Lung (tissue), 12 donors: ENCODE results near the gene C1S. TPM values are rescaled to one million over a fixed set of nuclear protein-coding genes. Genes with fewer than 3 reads are reported as not detected.
"Not testable (repeated sequence)": the region's sequence is repeated elsewhere in the genome, so short reads cannot be mapped to it uniquely, and the experiment has no call there.

ENCODE experiments used
- ATAC-seq: fragments of 200-7000 bp; cut with Tn5 transposase; one replicate; pipeline ENCODE4 v1.9.1; 2020; ENCODE audit warnings: moderate number of reproducible peaks; ENCODE audit not compliant: insufficient read depth, low FRiP score
- DNase-seq, 3 donors: peaks; one replicate each; pipeline ENCODE4 v3.0.0-alpha.2; 2013 to 2017
- H3K27ac ChIP-seq, 2 donors: one replicate each; pipeline ENCODE4 v1.5.1; 2013; ENCODE audit warnings: mild to moderate bottlenecking in 2 of 2, moderate library complexity in 2 of 2, control low read depth in 1 of 2, inconsistent platforms in 1 of 2, low read depth in 1 of 2, low read length in 1 of 2
- H3K27me3 ChIP-seq, 3 donors: one replicate each; pipeline ENCODE4 v1.5.1; 2013; ENCODE audit warnings: low read length in 2 of 3; ENCODE audit not compliant: control insufficient read depth in 3 of 3, insufficient read depth in 3 of 3
- H3K36me3 ChIP-seq, 4 donors: one replicate each; pipeline ENCODE4 v1.5.1; 2013; ENCODE audit warnings: low read length in 4 of 4, mild to moderate bottlenecking in 1 of 4, moderate library complexity in 1 of 4; ENCODE audit not compliant: control insufficient read depth in 4 of 4, insufficient read depth in 4 of 4
- H3K4me1 ChIP-seq, 5 donors: one replicate each; pipeline ENCODE4 v1.5.1; 2013; ENCODE audit warnings: low read length in 5 of 5, mild to moderate bottlenecking in 2 of 5, moderate library complexity in 1 of 5; ENCODE audit not compliant: control insufficient read depth in 5 of 5, insufficient read depth in 5 of 5
- H3K4me3 ChIP-seq: one replicate; pipeline ENCODE4 v1.5.1; 2013; ENCODE audit warnings: mild to moderate bottlenecking, control low read depth, moderate library complexity
- H3K9ac ChIP-seq, 2 donors: one replicate each; pipeline ENCODE4 v1.5.1; 2013; ENCODE audit warnings: low read length in 2 of 2, control low read depth in 1 of 2; ENCODE audit not compliant: insufficient read depth in 1 of 2
- H3K9me3 ChIP-seq, 4 donors: one replicate each; pipeline ENCODE4 v1.5.1; 2013; ENCODE audit warnings: low read length in 3 of 4, mild to moderate bottlenecking in 1 of 4, moderate library complexity in 1 of 4; ENCODE audit not compliant: control insufficient read depth in 4 of 4, insufficient read depth in 3 of 4
- WGBS, 2 donors: extraction: QIAGEN DNeasy Blood & Tissue Kit; methylation state at CpG; one replicate each; pipeline ENCODE4 v1.1.7; 2013; 5-methylcytosine and 5-hydroxymethylcytosine counted together
- polyA plus RNA-seq, 2 donors: library from polyadenylated mRNA; stranded (reverse); fragments of 200-250 nt; gene quantifications; one replicate each; pipeline ENCODE4 v1.2.1, GENCODE V29; 2013
- total RNA-seq, 2 donors: library from RNA; depleted of rRNA in 1 of 2; stranded (reverse); fragments of >200 nt in 1 of 2; gene quantifications; one replicate each; pipeline ENCODE4 v1.2.1, GENCODE V29; 2014 to 2021
- TF ChIP-seq, protein P1 (sequence below): IDR thresholded peaks from 2 replicates; pipeline ENCODE4 v1.5.1; 2012; ENCODE audit warnings: mild to moderate bottlenecking; ENCODE audit errors: control extremely low read depth, extremely low read depth
- donor health status: control.
- donor health status: control.
- donor health status: Bipolar disorder and iron deficiency.
- donor health status: healthy.
- donor health status: DM: yes; HTN: yes; CAD: no.

The C1S gene
- total and polyA plus RNA-seq, 4 donors: 148 to 291 (median 253) TPM

DNA sequence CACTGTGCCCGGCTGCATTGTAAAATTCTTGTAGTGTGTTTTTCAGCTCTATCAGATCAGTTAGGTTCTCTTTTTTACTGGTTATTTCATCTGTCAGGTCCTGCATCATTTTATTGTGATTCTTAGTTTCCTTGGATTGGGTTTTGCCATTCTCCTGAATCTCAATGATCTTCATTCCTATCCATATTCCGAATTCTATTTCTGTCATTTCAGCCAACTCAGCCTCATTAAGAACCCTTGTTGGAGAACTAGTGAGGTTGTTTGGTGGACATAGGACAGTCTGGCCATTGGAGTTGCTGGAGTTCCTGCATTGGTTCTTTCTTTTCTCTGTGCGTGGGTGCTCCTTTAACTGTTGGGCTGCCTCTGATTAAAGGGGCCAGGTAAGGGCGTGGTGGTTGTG lies 5.6 kb upstream of the C1S start:
- ATAC-seq: no peak
- TF ChIP-seq, protein P1, sequence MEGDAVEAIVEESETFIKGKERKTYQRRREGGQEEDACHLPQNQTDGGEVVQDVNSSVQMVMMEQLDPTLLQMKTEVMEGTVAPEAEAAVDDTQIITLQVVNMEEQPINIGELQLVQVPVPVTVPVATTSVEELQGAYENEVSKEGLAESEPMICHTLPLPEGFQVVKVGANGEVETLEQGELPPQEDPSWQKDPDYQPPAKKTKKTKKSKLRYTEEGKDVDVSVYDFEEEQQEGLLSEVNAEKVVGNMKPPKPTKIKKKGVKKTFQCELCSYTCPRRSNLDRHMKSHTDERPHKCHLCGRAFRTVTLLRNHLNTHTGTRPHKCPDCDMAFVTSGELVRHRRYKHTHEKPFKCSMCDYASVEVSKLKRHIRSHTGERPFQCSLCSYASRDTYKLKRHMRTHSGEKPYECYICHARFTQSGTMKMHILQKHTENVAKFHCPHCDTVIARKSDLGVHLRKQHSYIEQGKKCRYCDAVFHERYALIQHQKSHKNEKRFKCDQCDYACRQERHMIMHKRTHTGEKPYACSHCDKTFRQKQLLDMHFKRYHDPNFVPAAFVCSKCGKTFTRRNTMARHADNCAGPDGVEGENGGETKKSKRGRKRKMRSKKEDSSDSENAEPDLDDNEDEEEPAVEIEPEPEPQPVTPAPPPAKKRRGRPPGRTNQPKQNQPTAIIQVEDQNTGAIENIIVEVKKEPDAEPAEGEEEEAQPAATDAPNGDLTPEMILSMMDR: no peak
- WGBS, 2 donors: 87 to 96% methylated on average over 4 of the region's 4 CpGs
- Histone ChIP-seq H3K4me3 (no peak overlapping the region), H3K27me3 (peaks cover 0 to 5% (median 0%) of the 10 kb centered on the region in 3 donors), H3K9me3 (no peaks in the 10 kb centered on the region), H3K9ac (no peak overlapping the region), H3K4me1 (peaks cover 0 to 2% (median 0%) of the 10 kb centered on the region in 5 donors), H3K27ac (no peak overlapping the region), H3K36me3 (no peaks in the 10 kb centered on the region)
- DNase-seq: no peak

DNA sequence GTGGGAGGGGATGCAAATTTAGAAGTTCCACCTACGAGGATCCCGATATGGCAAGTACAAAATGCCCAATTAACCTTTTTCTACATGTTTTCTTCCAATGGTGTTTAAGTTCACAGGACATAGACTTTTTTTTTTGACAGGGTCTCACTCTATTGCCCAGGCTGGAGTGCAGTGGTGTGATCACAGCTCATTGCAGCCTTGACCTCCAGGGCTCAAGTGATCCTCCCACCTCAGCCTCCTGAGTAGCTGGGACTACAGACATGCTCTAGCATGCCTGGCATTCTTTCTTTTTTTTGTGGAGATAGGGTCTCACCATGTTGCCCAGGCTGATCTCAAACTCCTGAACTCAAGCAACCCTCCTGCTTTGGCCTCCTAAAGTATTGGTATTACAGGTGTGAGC lies 4.8 kb upstream of the C1S start:
- DNase-seq, ATAC-seq, H3K4me3 ChIP-seq, H3K9me3 ChIP-seq, H3K27me3 ChIP-seq, H3K36me3 ChIP-seq, H3K27ac ChIP-seq, H3K9ac ChIP-seq, H3K4me1 ChIP-seq: not testable (repeated sequence)
- 96 to 99% methylated on average over 2 of the region's 2 CpGs for WGBS, 2 donors

DNA sequence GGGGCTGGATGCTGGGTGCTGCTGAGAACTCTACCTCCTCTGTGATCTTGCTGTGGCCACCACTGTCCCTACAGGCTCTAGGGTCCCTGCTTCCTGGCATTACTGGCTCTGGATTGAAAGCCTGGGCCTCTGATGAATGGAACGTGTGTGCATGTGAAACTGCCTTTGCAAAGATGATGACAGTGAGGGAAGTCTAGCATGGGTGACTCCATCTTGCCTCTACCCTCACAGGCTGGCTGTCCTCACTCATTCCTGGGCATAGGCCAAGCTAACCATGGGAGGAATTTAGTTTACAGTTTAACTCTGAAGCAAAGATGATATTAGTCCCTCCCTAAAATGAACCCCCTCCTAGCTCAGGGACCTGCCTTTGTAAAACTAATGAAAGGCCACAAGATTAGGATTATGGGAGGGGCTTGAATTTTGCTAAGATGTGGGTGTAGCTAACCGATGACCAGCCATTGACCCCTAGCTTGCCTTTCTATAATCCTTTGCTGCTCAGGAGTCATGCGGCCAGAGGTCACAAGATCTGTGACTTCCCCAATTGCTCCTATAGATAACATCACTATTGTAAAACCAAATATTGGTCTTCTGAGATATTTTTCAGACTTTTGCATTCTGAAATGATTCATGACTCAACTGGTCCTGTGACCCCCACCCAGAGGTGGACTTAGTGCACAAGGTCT lies 2.2 kb upstream of the C1S start:
- peaks cover 0 to 2% (median 0%) of the 10 kb centered on the region in 3 donors for H3K27me3 ChIP-seq
- no peaks in the 10 kb centered on the region for H3K36me3 ChIP-seq
- H3K9me3 ChIP-seq: no peaks in the 10 kb centered on the region
- H3K4me1 ChIP-seq: peaks cover 0 to 18% (median 2%) of the 10 kb centered on the region in 5 donors
- H3K27ac ChIP-seq: no peak overlapping the region
- DNase-seq (no peak), ATAC-seq (no peak)
- 74 to 82% methylated on average over 3 of the region's 3 CpGs for WGBS, 2 donors
- H3K9ac ChIP-seq: no peak overlapping the region
- TF ChIP-seq, protein P1: no peak
- no peak overlapping the region for H3K4me3 ChIP-seq

DNA sequence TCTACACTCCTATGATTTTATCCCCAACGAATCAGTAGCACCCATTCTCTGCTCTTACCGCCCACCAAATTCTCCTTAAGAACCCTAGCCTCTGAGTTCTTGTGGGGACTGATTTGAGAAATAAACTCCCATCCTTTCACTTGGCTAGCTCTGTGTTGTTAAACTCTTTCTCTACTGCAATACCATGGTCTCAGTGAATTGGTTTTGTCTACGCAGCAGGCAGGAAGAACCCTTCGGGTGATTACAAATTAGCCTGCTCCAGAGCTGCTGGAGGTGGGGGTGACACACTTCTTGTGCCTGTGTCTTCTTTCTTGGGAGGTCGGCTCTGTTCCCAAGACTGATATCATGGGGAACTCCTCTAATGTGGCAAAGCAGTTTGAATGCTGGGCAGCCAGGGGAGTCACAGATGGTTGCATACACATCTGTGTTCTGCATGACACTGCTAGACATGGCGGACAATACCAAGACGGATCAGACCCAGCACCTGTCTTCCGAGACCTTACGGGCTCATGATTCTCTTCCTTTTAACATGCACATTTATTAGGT lies 1.6 kb upstream of the C1S start:
- H3K27ac ChIP-seq: no peak overlapping the region
- H3K27me3 ChIP-seq: no peaks in the 10 kb centered on the region
- WGBS, 2 donors: 91 to 95% methylated on average over 9 of the region's 9 CpGs
- H3K36me3 ChIP-seq: no peaks in the 10 kb centered on the region
- peaks cover 0 to 18% (median 2%) of the 10 kb centered on the region in 5 donors for H3K4me1 ChIP-seq
- ATAC-seq: no peak
- DNase-seq: no peak
- H3K9ac ChIP-seq: no peak overlapping the region
- no peak overlapping the region for H3K4me3 ChIP-seq
- TF ChIP-seq, protein P1: no peak
- no peaks in the 10 kb centered on the region for H3K9me3 ChIP-seq
